Left ventricle myocardium inferior (tissue), 1 donor: ENCODE measurements around the gene SIX6. TPM values are rescaled to one million over a fixed set of nuclear protein-coding genes. Genes with fewer than 3 reads are reported as not detected.

Source experiments
- DNase-seq: peaks from one replicate; pipeline ENCODE4 v3.0.0-alpha.2; 2020
- H3K27ac ChIP-seq: fragments of 200-600 bp; replicated peaks from 2 replicates; pipeline ENCODE4 v1.8.0; 2021
- H3K27me3 ChIP-seq: fragments of 200-600 bp; 2 replicates; pipeline ENCODE4 v1.8.0; 2021; ENCODE audit warnings: low read depth
- H3K36me3 ChIP-seq: fragments of 200-600 bp; 2 replicates; pipeline ENCODE4 v1.8.0; 2021
- H3K4me1 ChIP-seq: fragments of 200-600 bp; 2 replicates; pipeline ENCODE4 v1.8.0; 2021
- H3K4me3 ChIP-seq: fragments of 200-600 bp; 2 replicates; pipeline ENCODE4 v1.8.0; 2021; ENCODE audit warnings: mild to moderate bottlenecking, moderate library complexity
- H3K9me3 ChIP-seq: fragments of 200-600 bp; replicated peaks from 2 replicates; pipeline ENCODE4 v1.8.0; 2021
- CTCF ChIP-seq: fragments of 200-600 bp; IDR thresholded peaks from 2 replicates; pipeline ENCODE4 v1.8.0; 2021; ENCODE audit warnings: antibody characterized with exemption, mild to moderate bottlenecking, borderline replicate concordance
- intact Hi-C: fragments of 100-400 bp; cut with micrococcal nuclease; formaldehyde crosslinking; loops from one replicate; pipeline ENCODE4 v1.11.0; 2022
- total RNA-seq: library from RNA; stranded (reverse); fragmentation: NEBNext Ultra II Directional; extraction: Animal tissue kit (Norgen Biotek cat#: 25700); gene quantifications from one replicate; pipeline ENCODE4 v1.2.1, GENCODE V29; 2021
- donor health status: DM: no; HTN: yes; CAD: no; lungs with severe emphysema.

The SIX6 gene
- total RNA-seq, 1 donor from 2014 or later: not detected

- Histone ChIP-seq H3K27me3 (peaks cover 97% of the 10 kb centered on the region), H3K4me3 (no peak overlapping the region), H3K36me3 (no peaks in the 10 kb centered on the region), H3K27ac (no peak overlapping the region), H3K9me3 (no peaks in the 10 kb centered on the region), H3K4me1 (peaks cover 11% of the 10 kb centered on the region)
- intact Hi-C loops: no loop called here
- DNase-seq: no peak
- TF ChIP-seq CTCF: no peak
Observed at GRCh38 chr14:60487211-60487610, 21.7 kb upstream of the SIX6 start.

- intact Hi-C loops: no loop called here
- no peak overlapping the region for H3K4me3 ChIP-seq
- no peaks in the 10 kb centered on the region for H3K9me3 ChIP-seq
- DNase-seq: no peak
- peaks cover 98% of the 10 kb centered on the region for H3K27me3 ChIP-seq
- peaks cover 11% of the 10 kb centered on the region for H3K4me1 ChIP-seq
- no peak for TF ChIP-seq CTCF
- H3K36me3 ChIP-seq: no peaks in the 10 kb centered on the region
- no peak overlapping the region for H3K27ac ChIP-seq
Observed at GRCh38 chr14:60488175-60488574, 20.8 kb upstream of the SIX6 start.

- Histone ChIP-seq H3K4me1 (peaks cover 9% of the 10 kb centered on the region), H3K27ac (no peak overlapping the region), H3K4me3 (no peak overlapping the region), H3K27me3 (peaks cover 98% of the 10 kb centered on the region), H3K36me3 (no peaks in the 10 kb centered on the region), H3K9me3 (no peaks in the 10 kb centered on the region)
- intact Hi-C loops: no loop called here
- TF ChIP-seq CTCF: no peak
- no peak for DNase-seq
Observed at GRCh38 chr14:60490270-60490669, 18.7 kb upstream of the SIX6 start.

- intact Hi-C loops: no loop called here
- no peak for TF ChIP-seq CTCF
- Histone ChIP-seq H3K36me3 (no peaks in the 10 kb centered on the region), H3K27me3 (peaks cover 94% of the 10 kb centered on the region), H3K9me3 (no peaks in the 10 kb centered on the region), H3K27ac (no peak overlapping the region), H3K4me3 (no peak overlapping the region), H3K4me1 (no peaks in the 10 kb centered on the region)
- no peak for DNase-seq
Observed at GRCh38 chr14:60495946-60496345, 13.0 kb upstream of the SIX6 start.

GRCh38 chr14:60502541-60502940 lies 6.4 kb upstream of the SIX6 start:
- H3K27ac ChIP-seq: no peak overlapping the region
- no peaks in the 10 kb centered on the region for H3K9me3 ChIP-seq
- intact Hi-C loops: no loop called here
- H3K27me3 ChIP-seq: peaks cover 96% of the 10 kb centered on the region
- H3K36me3 ChIP-seq: no peaks in the 10 kb centered on the region
- H3K4me3 ChIP-seq: no peak overlapping the region
- DNase-seq: no peak
- H3K4me1 ChIP-seq: peaks cover 7% of the 10 kb centered on the region
- no peak for TF ChIP-seq CTCF

- no peak for TF ChIP-seq CTCF
- intact Hi-C loops: no loop called here
- no peak overlapping the region for H3K4me3 ChIP-seq
- H3K4me1 ChIP-seq: peaks cover 28% of the 10 kb centered on the region
- H3K27ac ChIP-seq: no peak overlapping the region
- no peaks in the 10 kb centered on the region for H3K9me3 ChIP-seq
- no peak for DNase-seq
- no peaks in the 10 kb centered on the region for H3K36me3 ChIP-seq
- peaks cover 100% of the 10 kb centered on the region for H3K27me3 ChIP-seq
Observed at GRCh38 chr14:60505448-60505847, 3.5 kb upstream of the SIX6 start.
